HK-2 (cell line): ENCODE measurements around the gene SIGLEC11.
A peak's percentile ranks its signal among the peaks of the same experiment; 100 is the strongest.
"Not testable (repeated sequence)": the region's sequence is repeated elsewhere in the genome, so short reads cannot be mapped to it uniquely, and the experiment has no call there.

Experiments used
- DNase-seq: peaks from one replicate; pipeline ENCODE4 v3.0.0-alpha.2; 2018; ENCODE audit not compliant: unreplicated experiment

Gene SIGLEC11

DNA sequence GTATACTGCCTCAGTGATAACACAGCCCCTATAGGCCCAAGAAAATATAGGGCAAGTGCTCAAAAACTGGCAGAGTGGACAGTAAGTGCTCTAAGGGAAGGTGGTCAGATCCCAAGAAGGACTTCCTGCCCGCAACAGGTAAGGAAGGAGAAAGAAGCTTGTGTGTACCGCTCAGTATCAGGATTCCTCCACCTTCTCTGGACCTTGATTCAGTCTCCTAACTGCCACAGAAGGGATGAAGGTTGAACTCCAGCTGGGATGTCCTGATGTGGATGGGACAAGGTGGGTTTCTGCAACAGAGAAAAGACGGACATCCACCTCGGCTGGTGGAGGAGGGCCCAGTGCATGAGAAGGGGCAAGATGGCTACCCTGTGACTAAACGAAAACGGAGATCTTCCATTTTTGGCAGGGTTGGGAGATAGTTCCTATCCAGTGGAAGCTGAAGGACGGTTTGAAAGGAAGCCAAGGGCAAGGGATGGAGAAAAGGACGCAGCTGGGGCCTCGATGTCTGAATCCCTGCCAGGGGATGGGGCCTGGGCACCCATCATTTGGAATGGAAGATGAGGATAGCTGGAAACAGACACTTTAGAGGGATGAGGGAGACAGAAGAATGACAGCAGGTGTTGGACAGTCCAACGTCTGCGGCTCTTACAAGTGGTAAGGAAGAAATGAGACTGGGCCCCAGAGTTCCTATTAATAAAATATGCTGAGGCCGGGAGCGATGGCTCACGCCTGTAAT is 33.3 kb downstream of the SIGLEC11 start:
- no peak for DNase-seq

DNA sequence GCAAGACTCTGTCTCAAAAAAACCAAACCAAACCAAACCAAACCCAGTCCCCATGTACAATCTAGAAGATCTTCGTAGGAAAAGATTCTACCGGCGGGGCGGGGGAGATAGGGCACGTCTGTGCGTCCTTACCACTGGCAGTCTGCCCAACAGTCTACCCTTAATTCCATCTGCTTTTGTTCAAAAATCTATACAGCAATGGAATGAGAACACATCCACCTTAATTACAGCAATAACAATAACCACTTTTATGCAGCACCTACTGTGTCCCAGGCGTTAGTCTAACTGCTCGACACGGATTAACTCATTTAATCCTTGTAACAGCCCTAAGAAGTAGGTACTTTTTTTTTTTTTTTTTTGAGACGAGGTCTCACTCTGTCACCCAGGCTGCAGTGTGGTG is 34.5 kb downstream of the SIGLEC11 start:
- DNase-seq, result no peak

DNA sequence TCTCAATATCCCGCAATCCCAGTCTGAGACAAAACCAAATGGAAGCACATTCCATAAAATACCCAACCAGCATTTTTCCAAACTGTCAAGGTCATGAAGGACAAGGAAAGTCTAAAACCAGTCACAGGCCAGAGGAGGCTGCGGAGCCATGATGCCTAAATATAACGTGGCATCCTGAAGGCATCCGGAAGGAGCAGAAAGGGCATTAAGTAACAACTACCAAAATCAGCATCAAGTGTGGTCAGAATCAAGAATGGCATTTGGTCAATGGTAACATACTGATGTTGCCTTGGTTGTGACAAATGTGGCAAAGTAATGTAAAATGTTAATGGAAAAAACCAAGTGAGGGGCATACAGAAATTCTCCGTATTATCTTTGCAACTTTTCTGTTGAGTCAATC is 35.5 kb downstream of the SIGLEC11 start:
- no peak for DNase-seq

DNA sequence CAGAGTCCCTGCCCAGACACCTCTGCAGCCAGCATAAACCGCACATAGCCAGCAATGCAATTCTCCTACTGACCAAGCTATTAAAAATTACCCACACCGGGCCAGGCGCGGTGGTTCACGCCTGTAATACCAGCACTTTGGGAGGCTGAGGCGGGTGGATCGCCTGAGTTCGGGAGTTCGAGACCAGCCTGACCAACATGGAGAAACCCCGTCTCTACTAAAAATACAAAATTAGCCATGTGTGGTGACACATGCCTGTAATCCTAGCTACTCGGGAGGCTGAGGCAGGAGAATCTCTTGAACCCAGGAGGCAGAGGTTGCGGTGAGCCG is 36.1 kb downstream of the SIGLEC11 start:
- DNase-seq, result not testable (repeated sequence)

DNA sequence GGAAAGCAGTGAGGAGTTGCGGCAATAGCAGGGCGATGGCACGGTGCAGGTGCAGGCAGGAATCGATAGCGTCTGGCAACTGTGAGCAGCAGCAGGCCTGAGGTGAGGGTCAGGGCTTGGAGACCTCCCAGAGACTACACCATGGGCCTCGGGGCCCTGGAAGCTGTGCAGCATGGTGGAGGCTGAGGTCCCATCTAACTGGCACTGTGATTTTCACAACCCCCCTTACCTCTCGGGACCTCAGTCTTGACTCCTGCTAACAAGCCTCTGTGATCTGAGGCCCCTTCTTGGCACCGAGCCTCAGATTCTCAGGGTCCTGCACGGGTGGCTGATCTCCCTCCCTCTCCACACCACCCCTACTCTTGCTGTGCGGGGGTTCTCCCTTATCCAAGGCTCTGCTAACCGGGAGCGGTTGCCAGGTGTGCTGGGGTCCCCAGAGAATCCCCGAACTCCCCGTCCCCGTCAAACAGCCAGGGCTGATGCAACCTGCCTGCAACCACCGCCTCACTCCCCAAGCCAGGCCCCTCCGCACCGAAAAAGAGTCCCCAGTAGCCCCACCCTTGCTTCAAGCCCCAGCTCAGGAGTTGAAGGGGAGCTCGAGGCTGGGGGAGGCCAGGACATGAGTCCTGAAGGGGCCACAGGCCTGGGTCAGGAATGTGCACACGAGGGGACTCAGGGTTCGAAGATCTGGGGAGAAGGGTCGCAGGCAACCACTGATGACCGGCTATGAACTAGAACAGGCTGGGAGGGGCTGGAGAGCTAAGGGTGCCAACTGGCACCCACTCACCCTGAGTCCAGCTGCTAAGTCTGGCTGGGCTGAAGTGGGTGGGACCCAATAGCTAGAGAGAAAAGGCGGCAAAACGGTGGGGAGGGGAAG is 36.7 kb downstream of the SIGLEC11 start:
- no peak for DNase-seq

DNA sequence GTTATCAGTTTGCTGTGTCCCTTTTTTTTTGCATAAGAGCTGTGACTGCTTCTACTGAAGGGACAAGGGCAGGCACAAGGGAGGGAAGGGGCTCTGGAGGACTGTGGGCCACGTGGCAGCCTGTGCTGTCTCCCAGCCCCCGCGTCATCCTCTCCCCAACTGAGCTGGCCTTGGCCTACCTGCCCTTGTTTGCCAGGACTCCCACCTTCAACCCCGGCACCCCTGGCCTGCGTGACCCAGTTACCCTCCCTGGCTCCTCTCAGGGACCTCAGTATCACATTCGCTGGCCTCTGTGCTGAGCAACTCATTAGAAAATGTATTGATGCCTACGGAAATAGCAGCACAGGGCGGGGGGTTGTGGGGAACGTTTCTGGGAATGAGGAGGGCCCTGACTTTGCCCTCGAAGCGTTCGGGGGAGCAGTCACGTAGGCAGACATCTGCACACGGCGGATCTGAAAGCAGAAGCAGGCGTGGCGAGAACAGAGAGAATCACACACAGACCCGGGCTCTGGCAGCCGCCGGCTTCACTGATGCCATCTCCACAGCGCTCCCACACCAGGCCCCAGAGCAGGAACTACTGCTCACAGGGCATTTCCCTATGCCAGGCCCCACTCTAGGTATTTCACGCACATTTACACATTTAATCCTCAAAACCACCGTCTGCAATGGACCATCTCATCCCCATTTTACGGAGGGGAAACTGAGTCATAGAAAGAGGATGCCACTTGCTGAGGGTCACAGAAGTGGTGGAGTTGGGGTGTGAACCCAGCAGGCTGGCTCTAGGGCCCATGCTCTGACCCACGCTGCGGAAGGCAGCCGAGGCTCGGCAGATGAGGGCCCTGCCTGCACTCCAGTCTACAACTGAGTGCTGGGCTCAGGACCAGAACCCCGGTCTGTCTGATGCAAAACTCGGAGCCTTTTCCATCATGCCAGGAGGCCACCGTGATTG is 37.6 kb downstream of the SIGLEC11 start:
- no peak for DNase-seq

DNA sequence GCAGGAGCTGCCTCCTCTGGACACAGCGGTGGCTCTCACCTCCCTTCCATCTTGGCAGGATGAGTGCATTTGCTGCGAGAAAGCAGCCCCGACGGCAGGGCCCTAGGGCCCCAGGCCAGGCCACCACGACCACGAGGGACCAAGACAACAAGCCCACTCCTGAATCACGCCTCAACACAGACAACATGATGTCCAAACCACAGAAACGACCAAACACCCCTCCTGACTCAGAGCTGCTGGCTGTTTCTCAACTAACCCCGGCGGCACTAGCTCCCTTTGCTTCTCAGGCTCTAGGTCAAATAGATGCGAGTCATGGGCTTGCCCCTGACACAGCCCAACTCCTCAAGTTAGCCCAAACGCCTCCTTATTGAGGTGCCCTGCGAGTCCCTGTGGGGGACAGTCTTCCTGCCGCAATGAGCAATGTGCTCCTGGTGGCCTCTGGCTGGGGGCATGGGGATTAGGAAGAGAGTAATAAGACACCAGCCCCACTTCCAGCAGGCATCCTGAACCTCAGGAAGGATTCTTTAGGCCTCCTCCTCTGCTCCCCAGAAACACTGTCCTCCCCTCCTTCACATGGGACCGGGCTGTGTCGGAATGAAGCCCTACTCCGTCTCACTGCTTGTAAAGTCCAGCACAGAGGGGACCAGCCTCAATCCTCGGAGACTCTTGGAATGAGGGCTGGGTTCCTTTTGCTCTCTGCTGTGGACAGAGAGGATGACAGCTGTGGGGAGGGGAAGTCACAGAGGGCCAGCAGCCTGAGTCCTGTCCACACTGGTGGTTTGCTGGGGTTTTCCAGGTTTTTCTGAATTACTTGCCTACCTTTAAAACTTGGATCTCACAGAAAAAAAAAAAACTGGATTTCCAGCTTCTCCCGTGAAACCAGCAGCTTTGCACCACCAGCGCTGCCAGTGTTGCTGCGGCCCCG is 38.8 kb downstream of the SIGLEC11 start:
- peak; percentile 61 for DNase-seq

DNA sequence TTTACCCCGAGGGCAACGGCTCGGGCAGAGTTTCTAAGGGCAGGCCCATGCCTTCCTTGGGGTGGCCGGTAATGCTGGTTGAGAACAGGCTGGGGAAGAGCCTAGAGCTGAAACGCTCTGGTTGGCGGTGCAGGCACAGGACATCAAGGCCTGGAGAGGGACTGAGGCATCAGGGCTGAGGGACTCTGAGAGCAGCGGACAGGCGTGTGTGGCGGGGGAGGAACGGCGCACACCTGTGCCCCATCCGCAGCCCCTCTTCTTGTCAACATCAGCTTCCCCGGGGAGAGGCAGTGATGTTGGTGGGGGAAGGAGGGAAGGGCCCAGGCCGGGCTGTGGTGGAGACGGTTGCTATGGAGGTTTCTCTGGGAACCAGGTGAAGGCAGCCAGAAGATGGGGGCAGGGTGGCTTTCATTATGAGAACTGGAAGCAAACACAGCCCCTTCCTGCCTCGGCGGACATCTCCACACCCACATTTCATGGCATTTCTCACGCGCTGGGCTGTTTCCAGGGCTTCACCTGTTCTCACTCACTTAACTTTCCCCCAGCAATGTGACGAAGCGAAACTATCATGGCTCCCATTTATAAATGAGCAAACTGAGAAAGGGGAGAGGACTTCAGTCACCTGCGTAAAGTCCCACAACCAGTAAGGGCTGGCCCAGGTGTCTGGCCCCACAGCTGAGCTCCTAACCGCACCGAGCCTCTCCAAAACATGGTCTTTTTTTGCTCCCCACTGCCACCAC is 40.2 kb downstream of the SIGLEC11 start:
- no peak for DNase-seq

DNA sequence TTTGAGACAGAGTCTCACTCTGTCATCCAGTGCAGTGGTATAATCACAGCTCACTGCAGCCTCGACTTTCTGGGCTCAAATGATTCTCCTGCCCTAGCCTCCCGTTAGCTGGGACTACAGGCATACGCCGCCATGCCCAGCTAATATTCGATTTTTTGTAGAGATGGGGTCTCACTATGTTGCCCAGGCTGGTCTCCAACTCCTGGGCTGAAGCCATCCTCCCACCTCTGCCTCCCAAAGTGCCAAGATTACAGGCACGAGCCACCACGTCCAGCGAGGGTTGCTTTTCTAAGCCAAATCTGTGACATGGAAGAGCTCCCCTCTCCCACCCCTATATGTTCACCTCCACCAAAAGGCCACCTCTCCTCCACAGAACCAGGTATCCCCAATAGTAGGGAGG is 42.9 kb downstream of the SIGLEC11 start:
- no peak for DNase-seq

DNA sequence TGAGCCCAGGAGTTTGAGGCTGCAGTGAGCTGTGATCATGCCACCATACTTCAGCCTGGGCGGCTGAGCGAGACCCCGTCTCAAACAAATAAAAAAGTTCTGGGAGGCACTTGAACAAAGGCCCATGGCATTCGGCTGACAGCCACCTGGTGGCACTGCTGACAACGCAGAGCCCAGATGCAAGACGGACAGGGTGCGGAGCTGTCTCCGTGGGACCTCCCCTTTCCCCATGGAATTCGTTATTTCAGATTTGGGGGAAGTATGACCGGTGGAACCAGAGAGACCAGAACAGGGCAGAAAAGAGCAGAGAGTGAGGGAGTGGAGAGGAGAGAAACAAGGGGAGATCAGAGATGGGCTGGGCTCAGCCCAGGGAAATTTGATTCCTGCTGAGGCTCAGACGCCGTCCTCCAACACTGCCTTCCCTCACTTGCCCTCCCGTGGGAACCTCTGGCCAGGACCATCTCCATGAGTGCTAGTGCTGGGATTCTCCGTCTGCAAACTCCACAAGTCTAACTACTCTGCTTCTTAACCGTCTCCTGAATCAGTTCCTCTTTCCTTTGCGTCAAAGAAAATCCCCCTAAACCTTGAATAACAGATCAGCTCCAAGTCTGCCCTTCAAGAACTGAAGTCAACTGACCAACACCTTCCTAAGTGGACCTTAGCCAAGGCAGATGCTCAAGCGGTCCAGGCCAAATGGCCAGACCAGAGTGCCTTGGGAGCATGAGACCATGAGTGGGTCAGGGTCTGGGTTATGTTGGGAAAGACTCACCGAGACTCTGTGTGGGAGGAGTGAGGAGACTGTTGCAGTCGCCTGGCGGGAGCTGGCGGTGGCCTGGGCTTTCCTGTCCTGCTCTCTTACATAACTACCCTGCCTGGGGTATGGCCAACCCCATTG is 43.9 kb downstream of the SIGLEC11 start:
- DNase-seq, result no peak

DNA sequence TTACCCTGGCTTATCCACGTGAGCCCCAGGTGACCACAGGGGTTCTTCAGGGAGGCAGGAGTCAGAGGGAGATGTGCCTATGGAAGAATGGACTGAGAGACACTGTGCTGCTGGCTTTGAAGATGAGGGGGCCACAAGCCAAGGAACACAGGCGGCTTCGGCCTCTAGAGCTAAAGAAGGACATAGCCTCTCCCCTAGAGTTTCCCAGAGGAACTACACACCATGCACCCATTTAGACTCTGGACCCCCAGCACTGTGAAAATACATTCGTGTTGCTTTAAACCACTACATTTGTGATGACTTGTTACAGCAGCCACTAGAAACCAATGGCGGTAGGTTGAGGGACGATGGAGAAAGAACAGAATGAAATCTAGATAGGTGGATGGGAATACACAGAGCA is 45.7 kb downstream of the SIGLEC11 start:
- DNase-seq, result no peak

DNA sequence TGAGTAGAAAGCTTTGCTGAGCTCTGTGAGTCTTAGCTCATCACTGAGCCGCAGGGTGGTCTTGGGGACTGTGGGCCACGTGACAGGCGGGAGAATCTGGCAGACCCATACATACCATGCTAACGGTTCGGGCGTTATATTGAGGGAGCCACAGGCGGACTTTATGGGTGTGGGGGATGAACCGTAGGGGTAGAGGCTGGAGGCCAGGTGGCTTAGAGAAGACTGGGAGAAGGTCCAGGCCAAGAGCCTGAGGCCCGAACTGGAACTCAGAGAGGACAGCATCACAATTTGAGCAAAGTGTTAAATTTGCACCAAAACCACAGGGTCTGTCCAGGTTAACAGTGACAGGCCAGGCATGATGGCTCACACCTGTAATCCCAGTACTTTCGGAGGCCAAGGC is 47.3 kb downstream of the SIGLEC11 start:
- no peak for DNase-seq

DNA sequence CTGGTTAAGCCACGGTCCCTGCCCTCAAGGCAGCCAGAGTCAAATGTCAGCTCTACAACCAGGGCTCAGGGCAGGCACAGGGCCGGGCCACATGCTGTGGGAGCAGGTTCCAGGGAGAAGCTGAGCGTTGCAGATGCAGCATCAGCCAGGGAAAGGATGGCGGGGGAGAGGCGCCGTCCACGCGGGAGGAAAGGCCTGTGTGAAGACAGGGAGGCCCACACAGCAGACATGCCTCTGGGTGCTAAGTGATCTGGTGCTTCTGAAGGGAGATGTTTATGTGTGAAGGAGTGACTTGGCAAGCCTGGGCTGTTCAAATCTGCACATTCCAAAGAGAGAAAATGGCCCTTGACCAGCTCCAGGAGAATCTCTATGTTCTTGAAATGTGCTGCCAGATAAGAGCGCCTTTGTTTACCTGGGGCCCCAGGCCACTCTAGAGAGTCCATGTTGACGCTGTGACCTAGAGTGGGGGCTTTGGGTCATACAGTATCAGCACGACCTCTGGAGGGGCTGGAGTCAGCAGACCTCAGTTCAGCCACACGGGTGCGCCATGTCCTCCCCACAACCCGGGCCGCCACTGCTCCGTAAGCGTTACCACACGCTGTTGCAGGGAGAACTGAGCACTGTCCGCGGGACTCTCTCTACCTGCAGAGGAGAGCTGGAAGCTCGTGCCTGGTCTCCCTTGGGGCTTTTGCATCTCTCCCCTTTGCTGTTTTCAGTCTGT is 47.8 kb downstream of the SIGLEC11 start:
- no peak for DNase-seq

DNA sequence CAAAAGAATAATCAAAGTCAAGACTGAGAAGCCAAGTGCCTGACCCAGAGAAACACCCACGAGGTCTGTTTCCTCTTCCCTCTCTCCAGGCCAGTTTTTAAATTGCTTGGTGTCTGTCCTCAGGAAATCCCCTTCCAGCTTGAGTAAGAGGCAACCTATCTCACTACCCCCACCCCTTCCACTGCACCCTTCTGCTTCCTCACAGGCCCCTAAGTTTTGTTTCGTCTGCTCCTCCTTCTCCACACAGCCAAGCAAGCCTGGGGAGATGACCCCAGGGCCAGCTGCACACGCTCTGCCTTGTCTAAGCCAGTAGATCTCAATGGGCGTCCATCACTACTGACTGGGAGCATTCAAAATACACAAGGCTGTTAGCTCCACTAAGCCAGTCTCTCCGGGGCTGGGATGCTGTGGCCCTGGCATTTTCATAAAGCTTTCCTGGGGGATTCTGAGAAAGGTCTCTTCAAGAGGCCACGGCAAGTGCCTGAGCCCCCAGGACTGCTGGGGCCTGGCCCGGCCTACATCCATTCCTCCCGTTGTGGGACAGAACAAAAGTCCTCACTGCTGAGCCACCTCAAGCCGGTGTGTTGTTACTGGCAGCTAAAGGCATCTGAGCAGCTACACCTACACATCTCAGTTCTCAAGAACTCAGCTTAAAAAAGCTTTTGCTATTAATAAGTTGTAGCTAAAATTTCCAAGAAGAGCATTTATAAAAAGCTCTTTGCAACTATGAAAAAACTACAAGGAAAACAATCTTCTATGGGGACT is 49.4 kb downstream of the SIGLEC11 start:
- DNase-seq, result no peak

DNA sequence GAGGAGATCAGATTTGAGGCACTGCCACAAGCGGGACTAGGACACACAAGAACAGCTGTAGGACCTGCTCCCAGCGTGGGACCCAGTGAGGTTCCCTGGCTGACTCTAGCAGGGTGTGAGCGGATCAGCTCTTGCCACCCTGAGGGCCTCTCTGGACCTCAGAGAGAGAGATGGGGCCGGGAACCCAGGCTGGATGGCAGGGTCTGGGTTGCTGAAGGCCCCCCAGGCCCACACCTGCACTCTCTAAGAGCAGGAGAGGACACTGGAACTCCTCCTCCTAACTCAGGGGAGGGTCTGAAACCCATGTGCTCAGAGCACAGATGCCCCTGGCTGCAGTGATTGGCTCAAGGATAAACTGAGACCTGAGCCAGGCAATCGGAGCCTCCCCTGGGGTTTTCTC is 50.8 kb downstream of the SIGLEC11 start:
- no peak for DNase-seq

DNA sequence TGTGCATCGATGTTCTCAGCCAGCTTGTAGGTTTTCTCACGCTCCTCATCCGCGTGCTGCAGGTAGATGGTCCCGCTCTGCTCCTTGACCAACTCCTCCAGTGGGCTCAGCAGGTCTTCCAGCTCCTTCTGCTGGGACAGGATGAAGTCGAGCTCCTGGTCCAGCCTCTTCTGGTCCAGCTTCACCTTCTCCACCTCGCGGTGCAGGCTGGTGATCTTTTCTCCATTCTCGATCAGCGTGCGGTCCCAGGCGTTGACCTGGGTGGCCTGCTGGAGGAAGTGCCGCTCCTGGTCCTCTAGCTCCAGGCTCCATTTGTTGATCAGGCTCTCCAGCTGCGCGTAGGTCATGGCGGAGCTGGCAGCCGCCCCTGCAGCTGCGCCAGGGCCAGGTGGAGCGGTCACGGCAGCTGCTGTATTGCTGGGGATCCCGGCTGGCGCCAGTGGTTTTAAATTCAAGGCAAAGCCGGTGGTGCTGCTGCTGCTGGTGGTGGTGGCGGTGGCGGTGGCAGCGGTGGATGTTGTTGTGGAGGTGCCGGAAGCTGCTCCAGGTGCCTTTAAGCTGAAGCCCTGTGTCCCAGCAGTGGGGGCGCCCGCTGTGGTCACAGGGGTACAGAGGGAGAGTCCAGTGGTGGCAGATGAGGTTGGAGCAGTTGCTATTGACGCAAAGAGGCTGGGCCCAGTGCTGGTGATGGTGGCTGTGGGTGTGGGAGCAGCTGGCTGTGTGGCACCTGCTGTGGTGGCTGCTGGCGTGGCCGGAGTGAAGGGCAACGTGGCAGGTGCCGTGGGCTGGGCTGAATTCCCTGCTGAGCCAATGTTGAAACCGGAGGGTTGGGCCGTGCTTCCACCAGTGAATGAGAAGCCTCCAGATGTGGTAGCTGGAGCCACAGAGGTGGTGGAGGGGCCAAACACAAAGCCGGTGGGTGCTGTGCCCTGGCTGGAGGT is 52.2 kb downstream of the SIGLEC11 start:
- no peak for DNase-seq
